Stimulated activated CD8-positive, alpha-beta memory T cell treated with anti-CD3 and anti-CD28 coated beads, Interleukin-15, amount 100 ng/mL, for 48 hours (primary cell): Measurements from ENCODE around the gene INTS15.
"Not testable (repeated sequence)": the region's sequence is repeated elsewhere in the genome, so short reads cannot be mapped to it uniquely, and the experiment has no call there.

Experiments used
- DNase-seq, 2 donors: peaks; one replicate each; pipeline ENCODE4 v3.0.0-alpha.2; 2020; ENCODE audit warnings: low read depth in 2 of 2

INTS15 gene

DNA sequence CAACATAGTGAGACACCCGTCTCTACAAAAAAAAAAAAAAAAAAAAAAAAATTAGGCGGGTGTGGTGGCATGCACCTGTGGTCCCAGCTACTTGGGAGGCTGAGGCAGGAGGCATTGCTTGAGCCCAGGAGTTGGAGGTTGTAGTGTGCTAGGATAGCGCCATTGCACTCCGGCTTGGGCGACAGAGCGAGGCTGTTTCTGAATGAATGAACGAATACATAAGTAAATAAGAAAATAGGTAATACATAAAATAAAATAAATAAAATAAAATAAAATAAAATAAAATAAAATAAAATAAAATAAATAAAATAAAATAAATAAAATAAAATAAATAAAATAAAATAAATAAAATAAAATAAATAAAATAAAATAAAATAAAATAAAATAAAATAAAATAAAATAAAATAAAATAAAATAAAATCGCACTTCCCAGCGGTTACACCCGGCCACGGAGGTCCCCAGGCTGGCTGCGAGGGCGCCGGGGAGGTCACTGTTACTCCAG is 12.9 kb upstream of the INTS15 start:
- not testable (repeated sequence) for DNase-seq

DNA sequence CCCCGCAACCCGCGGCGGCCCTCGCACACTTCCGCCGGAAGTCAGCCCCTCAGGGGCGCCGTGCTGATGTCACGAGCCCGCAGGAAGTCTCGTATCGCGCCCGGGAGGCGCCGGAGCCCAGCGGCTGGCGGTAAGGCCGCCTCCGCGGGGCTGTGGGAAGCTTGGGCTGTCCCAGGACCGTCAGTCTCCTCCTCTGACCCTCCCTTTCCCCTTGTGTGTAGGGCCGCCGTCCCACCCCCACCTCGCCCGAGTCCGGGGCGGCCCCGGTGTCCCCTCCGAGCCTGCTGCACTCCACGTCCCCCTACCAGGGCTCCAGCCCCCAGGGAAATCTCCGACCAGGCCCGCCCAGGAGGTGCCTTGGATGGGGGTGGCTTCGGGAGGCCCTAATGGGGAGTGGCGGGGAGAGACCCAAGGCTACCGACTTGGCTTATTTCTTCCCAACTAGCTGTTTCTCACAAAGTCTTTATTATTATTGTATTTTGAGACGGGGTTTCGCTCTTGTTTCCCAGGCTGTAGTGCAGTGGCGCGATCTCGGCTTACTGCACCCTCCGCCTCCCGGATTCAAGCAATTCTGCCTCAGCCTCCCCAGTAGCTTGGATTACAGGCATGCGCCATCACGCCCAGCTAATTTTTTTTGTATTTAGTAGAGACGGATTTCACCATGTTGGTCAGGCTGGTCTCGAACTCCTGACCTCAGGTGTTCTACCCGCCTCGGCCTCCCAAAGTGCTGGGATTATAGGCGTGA is 12.3 kb upstream of the INTS15 start, which contains the start of gene ZDHHC4:
ZDHHC4 (plus strand) TSS at position 86 of the 745 bp plus-strand sequence. CDS start 3,108 bp downstream, outside the sequence.
- DNase-seq: peak; percentile 91

DNA sequence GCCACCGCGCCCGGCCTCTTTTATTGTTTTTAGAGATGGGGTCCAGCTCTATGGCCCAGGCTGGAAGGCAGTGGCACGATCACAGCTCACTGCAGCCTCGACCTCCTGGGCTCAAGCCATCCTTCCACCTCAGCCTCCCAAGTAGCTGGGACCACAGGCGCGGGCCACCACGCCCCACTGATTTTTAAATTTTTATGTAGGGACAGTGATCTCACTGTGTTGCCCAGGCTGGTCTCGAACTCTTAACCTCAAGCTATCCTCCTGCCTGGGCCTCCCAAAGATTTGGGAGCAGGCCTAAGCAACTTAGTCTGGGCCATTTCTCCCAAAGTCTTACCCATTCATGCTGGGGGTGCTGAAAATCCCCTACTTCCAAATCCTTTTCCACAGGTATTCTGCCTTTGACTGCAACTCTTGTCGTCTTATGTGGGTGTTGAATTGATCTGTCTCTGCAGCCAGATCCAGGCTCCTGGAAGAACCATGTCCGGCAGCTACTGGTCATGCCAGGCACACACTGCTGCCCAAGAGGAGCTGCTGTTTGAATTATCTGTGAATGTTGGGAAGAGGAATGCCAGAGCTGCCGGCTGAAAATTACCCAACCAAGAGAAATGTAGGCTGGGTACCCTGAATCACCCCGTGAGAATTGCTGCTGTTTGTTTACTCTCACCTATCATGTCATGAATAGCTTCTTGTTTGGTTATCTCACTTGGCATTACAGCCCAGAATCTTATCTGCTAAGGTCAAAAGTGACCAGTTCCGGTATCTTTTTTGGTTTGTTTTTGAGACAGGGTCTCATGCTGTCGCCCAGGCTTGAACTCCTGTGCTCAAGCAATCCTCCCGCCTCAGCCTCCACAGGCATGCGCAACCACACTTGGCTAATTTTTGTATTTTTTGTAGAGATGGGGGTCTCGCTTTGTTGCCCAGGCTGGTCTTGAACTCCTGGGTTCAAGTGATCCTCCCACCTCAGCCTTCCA is 11.4 kb upstream of the INTS15 start:
- no peak for DNase-seq

DNA sequence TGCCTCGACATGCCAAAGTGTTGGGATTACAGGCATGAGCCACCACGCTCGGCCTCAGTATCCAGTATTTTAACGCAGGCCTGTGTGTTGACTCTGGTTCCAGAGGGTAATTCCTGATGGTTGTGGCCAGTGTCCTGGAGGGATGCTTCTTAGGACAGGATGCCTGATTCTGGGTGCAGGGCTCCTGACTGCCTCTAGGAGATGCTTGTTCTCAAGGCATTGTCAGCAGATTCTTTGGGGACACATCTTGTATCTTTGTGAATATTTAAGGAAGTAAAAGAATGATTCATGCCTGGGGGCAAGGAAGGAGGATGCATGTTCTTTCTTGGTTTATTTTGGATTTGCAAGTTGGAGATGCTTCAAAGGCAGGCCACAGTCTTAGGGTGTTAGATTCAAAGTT is 10.4 kb upstream of the INTS15 start:
- DNase-seq: no peak

DNA sequence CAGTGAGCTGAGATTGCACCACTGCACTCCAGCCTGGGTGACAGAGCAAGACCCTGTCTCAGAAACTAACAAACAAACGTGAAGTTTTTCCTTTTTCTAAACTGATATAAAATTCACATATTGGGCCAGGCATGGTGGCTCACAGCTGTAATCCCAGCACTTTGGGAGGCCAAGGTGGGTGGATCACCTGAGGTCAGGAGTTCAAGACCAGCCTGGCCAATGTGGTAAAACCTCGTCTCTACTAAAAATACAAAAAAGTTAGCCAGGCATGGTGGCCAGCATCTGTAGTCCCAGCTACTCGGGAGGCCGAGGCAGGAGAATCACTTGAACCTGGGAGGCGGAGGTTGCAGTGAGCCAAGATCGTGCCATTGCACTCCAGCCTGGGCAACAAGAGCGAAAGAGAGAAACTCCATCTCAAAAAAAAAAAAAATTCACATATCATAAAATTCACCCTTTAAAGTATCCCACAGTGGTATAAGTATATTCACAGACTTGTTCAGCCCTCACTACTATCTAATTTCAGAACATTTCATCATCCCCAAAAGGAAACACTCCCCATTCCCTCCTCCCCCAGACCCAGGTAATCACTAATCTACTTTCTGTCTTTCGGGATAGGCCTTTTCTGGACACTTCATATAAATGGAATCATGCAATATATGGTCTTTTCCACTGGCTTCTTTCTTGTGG is 3.9 kb upstream of the INTS15 start:
- DNase-seq: not testable (repeated sequence)

DNA sequence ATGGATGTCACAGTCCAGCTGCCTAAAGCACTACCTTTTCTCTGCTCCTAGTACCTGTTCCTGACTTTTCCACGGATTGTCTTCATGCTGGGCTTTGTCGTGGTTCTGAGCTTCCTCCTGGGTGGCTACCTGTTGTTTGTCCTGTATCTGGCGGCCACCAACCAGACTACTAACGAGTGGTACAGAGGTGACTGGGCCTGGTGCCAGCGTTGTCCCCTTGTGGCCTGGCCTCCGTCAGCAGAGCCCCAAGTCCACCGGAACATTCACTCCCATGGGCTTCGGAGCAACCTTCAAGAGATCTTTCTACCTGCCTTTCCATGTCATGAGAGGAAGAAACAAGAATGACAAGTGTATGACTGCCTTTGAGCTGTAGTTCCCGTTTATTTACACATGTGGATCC is 1.3 kb upstream of the INTS15 start:
- no peak for DNase-seq

DNA sequence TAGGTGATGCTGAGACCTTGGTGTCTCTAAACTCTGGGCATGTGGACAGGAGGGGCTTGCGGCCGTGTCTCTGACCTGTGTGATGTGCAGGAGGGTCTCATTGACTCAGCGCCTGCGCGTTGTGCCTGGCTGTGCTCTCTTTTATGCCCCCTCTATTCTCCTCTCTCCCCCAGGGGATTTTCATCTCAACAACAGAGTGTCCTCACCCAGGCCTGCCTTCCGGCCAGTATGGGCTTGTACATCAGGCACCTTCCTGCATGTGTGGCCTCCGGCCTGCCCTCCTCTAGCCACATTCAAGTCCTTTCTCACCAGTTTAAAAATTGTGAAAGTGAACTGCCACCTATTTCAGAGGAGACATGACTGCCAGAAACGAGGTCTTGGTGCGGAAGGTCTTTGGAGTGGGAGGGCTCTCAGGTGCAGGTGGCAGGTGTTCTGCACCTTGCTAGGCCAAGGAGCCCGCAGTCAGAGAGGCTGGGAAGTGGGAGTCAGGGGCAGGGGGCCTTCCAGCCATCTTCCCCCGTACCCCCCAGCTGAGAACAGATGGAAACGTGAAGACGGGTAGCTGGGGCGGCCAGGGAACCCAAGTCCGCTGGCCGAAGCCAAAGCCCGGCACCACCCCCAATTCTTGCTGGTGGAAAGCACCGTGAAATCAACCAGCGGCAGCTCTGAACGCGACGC is 531 bp upstream of the INTS15 start:
- no peak for DNase-seq

DNA sequence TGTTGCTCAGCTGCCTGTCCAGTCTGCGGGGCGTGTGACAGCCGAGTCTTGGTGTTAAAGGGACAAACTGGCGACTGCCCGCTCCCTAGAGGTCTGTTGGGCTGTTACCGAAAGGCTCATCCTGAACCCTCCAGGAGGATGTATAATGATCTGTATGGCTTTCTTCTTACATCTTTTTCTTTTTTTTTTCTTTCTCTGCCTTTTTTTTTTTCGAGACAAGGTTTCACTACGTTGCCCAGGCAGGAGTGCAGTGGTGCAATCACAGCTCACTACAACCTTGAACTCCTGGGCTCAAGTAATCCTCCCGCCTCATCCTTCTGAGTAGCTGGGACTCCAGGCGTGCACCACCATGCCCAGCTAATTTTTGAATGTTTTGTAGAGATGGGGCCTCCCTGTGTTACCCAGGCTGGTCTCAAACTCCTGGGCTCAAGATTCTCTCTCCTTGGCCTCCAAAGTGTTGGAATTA is 857 bp downstream of the INTS15 start:
- no peak for DNase-seq

DNA sequence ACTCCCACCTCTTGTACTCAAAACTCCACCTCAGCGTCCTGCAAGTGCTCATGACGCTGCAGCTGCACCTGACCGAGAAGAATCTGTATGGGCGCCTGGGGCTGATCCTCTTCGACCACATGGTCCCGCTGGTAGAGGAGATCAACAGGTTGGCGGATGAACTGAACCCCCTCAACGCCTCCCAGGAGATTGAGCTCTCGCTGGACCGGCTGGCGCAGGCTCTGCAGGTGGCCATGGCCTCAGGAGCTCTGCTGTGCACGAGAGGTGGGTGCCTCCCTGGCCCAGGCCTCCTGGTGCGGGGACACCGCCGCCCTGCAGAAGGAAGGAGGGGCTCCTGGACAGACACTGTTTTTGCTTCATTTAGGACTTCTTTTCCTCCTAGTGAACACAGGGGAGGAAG is 10.3 kb downstream of the INTS15 start:
- DNase-seq: no peak

DNA sequence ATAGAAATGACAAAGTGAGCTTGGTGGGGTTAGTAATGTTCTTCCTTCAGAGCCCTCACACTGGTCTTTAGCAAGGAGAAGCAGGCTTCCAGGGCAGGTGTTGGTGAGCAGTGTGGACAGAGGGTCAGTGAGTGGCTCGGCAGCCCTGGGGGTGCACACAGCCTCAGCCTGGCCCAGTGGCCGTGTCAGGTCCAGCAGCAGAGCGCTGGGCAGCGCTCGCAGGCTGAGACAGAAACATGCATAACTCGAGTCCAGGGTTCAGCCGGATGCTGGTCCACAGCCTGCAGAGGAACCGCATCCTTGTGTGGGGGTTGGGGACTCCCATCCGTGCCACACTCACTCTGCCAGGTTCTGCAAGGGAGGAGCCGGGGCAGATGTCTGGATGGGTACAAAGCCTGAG is 14.6 kb downstream of the INTS15 start:
- DNase-seq: no peak

DNA sequence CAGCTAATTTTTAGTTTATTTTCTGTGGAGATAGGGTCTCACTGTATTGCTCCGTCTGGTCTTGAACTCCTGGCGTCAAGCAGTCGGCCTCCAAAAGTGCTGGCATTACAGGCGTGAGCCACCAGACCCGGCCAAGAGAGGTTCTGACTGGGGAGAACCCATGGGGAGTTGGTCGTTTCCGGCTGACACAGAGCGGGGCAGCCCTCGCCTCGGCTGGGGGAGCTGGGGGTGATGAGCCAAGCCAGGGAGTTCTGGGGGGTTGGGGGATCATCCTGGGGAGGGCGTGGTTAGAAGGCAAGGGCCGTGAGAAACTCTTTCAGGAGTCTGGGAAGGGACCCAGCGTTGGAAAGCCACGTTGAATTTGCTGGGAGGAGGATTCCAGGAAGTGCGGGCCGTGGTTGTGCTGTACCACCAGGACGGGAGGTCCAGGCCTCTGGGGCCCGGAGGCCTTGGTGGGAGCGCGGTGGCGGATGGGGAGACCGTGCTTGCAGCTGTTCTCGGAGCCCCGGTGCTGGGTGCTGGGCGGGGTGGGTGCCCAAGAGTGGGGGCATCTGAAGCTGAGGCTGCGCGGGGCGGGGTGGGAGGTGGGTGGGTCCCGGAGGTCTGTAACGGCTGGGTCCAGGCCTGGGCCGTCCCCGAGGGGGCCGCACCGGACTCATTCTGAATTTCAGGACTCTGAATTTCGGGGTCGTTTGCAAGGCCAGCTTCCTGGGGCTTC is 17.2 kb downstream of the INTS15 start:
- no peak for DNase-seq

DNA sequence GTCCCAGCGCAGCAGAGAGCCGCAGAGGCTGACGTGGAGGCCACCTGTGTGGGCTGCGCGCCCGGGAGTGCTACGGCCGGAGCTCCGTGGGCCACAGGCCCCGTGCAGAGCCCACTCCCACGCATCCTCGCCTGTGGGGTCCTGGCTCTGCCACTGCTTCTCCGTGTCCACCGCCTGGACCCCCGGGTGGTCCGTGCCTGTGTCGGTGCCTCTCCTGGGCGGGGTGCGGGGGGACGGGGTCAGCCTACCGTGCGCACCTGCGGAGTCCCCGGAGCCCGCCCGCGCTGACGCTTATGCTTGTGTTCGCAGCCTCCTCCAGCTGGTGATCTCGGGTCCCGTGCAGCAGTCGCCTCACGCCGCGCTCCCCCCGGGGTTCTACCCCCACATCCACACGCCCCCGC is 17.8 kb downstream of the INTS15 start:
- DNase-seq: no peak

DNA sequence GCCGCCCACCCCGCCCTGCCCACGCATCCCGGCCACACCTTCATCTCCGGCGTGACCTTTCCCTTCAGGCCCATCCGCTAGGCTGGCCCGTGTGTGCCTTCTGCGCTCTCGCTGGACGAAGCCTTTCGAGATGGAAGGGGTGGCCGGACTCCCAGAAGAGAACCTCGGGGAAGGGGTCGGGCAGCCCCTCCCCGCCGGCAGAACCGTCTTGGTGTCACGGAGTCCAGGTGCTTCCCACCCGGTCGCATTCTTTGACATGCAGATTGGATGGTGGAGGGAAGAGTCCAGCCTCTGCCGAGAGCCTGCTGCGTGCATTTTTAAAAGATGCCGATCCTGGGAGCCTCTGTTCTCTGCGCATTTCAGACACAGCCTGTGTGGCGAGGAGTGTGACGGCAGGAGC is 18.3 kb downstream of the INTS15 start:
- DNase-seq: no peak

DNA sequence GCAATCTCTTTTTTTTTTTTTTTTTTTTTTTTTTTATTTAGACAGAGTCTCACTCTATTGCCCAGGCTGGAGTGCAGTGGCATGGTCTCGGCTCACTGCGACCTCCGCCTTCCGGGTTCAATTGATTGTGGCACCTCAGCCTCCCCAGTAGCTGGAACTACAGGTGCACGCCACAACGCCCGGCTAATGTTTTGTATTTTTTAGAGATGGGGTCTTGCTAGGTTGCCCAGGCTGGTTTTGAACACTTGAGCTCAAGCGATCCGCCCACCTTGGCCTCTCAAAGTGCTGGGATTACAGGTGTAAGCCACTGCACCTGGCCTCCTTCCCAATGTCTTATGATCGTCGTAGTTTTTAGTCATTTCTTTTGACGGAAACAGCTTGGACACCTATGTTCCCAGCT is 19.0 kb downstream of the INTS15 start:
- no peak for DNase-seq

DNA sequence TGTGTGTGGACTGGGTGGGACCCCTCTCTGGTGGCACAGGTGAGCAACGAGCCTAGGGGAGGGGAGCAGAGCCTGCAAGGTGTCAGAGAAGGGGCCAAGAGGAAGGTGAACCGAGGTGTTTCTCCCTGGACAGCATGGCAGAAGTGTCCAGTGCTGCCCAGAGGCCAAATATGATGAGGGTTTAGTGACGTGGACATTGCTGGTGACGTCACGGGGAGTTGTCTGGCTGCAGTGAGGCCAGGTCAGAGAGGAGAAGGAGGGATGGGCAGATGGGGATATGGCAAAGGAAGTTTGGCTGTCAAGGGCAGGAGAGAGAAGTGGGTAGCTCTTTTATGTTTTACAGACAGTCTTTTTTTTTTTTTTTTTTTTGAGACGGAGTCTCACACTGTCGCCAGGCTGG is 23.0 kb downstream of the INTS15 start:
- DNase-seq: no peak

DNA sequence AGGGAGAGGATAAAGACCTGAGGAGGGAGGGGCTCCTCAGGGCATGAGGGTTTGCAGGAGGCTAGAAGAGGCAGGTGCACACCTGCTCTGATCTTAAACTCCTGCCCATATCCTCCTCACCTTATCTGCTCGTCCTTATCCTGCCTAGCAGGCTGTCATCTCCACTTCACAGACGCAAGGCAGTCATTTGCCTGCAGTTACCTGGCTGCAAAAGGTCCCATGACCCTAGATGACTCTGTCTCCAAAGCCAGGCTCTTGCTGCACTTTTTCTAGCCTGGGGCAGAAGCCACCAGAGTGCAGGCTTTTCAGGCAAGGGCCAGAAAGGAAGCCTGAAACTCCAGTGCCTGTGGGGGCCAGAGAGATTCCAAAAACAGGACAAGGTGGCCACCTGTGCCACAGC is 23.9 kb downstream of the INTS15 start:
- no peak for DNase-seq

DNA sequence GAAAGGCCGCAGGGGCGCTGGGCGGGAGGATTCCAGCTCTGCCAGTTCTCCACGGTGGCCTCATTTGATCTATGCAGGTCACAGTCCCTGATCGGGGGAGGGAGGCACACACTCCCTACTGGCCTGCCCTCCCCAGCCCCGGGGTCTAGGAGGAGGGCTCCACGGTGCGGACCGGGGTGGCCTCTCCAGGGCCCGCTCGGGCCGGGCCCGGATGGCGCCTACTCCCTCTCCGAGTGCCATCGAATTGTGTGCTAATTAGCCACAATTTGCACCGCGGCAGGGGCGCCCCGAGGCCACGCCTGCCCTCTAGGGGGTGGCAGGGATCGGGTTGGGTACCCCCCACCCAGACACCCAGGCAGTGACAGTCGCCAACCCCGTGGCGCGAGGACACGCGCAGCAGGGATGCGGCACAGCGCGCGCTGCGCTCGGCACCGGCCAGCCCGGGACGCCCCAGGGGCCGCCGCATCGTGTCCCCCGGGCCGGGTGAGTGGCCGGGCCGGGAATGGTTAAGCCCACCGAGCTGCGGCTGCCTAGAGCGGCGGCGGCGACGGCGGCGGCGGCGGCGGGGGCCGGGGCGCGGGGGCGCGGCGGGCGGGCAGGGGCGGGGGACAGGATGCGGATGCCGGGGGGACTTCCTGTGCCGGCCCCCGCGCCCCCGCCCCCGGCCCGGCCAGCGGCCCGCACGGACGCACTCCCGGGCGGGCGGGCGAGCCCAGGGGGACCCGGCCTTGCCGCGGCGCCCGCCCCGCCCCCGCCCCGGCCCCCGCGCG is 25.3 kb downstream of the INTS15 start, which contains the start of gene ZNF853:
ZNF853 (plus strand) TSS at position 658 of the 770 bp plus-strand sequence. CDS start 565 bp downstream, outside the sequence.
- no peak for DNase-seq

DNA sequence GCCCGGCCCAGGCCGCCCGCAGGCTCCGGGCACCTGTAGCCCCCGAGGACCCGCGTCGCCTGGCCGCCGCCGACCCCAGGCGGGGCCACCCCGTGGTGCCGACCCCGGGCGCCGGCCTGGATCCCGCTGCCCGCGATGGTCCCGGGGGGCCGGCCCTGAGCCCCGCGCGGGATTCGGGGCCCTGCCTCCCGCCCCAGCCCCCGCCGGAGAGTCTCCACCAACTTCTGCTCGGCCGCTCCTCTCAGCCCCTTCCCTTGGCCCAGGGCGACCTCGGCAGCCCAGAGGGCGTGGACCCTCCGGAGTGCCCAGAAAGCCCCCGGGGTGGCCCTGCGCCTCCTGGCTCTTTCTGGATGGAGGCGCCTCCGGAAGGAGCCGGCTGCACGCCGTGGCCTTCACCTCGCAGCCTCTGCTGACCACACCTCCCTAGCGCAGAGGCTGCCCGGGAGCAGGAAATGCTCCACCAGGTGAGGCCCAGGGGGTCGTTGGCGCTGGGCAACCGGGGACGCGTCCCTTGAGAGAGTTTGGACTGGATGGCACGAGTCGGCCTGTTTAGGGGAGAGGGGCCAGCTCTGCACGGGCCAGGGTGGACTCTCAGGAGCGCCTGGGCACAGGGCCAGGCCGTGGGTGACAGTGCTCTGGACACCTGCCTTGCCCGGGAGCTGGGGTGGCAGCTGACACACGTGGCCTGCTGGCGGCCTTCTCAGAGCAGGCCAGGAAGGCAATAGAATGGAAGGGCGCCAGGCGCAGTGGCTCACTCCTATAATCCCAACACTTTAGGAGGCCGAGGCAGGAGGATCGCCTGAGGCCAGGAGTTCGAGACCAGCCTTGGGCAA is 26.1 kb downstream of the INTS15 start:
- DNase-seq: no peak
